ENCODE results near the gene UBXN2A.
"Not testable (repeated sequence)": the region's sequence is repeated elsewhere in the genome, so short reads cannot be mapped to it uniquely, and the experiment has no call there.

The UBXN2A gene

DNA sequence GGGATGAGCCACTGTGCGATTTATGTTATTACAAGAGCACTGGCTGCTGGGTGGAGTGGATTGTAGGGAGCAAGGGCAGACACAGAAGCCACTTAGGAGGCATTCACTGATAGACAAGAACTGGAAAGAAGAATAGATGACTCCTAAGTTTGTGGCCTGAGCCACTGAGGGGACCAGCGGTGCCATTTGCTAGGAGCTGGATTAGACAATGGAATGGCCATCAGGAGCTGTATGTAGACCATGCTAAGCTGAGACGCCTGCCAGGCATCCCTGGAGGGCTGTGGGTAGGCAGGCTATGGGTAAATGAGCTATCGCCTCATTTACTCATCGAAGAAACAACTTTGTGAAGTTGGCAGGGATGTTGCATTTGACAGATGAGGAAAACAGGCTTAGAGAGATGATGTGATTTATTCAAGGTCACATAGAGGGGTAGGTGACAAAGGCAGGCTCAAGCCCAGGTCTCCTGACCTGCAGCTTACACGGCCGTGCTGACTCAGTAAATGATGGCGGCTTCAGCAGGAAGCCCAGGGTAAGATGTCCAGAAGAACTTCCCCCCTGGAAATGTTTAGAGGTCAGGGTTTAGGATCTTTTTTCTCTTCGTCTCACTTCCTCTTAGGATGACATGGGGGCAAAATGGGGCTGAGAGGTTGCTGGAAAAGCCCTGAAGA, 72.4 kb downstream of the UBXN2A start:
- no peak overlapping the region for H3K4me3 ChIP-seq (ENCODE audit: low read depth, low read length)
- TF ChIP-seq, protein P1, sequence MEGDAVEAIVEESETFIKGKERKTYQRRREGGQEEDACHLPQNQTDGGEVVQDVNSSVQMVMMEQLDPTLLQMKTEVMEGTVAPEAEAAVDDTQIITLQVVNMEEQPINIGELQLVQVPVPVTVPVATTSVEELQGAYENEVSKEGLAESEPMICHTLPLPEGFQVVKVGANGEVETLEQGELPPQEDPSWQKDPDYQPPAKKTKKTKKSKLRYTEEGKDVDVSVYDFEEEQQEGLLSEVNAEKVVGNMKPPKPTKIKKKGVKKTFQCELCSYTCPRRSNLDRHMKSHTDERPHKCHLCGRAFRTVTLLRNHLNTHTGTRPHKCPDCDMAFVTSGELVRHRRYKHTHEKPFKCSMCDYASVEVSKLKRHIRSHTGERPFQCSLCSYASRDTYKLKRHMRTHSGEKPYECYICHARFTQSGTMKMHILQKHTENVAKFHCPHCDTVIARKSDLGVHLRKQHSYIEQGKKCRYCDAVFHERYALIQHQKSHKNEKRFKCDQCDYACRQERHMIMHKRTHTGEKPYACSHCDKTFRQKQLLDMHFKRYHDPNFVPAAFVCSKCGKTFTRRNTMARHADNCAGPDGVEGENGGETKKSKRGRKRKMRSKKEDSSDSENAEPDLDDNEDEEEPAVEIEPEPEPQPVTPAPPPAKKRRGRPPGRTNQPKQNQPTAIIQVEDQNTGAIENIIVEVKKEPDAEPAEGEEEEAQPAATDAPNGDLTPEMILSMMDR (IDR thresholded peaks at IDR 0.05; ENCODE audit: low read depth, low read length) = no peak
- TF ChIP-seq POLR2A (IDR thresholded peaks at IDR 0.05; ENCODE audit: extremely low read depth, insufficient read length) = no peak
- TF ChIP-seq, protein P2, sequence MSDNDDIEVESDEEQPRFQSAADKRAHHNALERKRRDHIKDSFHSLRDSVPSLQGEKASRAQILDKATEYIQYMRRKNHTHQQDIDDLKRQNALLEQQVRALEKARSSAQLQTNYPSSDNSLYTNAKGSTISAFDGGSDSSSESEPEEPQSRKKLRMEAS (IDR thresholded peaks at IDR 0.05; ENCODE audit: low read depth, low read length) = no peak
- TF ChIP-seq MYC (IDR thresholded peaks at IDR 0.05; ENCODE audit: low read depth, low read length) = no peak
- no peak for DNase-seq (ENCODE audit: low read depth)

DNA sequence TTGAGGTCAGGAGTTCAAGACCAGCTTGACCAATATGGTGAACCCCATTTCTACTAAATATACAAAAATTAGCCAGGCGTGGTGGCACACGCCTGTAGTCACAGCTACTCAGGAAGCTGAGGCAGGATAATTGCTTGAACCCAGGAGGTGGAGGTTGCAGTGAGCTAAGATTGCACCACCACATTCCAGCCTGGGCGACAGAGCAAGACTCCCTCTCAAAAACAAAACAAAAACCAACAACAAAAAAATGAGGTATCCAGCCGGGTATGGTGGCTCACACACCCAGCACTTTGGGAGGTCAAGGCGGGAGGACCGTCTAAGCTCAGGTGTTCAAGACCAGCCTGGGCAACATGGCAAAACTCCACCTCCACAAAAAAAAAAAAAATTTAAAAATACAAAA, 74.6 kb downstream of the UBXN2A start:
- not testable (repeated sequence) for DNase-seq (ENCODE audit: low read depth); H3K4me3 ChIP-seq (ENCODE audit: low read depth, low read length)

DNA sequence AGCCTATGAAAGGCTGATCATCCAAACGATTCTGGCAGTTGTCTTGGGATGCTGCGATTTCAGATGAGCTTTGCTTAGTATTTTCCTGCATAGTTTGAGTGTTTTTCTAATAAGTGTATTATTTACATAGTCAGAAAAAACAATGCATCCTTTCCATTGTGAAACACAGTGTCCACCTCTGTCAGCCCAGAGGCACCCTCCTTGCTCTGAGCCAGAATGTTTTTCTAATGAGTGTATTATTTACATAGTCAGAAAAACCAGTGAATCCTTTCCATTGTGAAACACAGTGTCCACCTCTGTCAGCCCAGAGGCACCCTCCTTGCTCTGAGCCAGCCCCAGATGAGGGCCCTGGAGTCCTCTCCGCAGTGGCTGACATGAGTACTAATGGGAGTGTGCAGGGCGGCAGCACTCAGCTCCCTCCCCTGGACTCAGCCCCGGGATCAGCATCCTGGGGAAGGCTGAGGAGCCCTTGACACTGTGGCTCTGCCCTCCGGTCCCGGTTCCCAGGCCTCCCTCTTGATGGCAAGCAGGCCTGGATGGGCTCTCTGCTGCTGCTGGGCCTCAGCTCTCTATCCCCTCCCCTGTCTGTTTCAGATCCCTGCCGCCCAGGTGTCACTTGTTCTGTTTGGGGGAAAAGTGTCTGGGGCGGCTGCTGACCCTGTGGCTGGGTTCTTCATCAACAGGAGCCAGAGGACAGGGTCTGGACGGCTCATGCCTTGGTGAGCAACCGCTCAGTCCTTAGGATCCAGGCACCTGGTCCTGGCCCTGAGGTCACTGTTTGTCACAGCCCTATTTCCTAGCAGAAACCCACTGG, 75.5 kb downstream of the UBXN2A start:
- no peak overlapping the region for H3K4me3 ChIP-seq (ENCODE audit: low read depth, low read length)
- TF ChIP-seq POLR2A (IDR thresholded peaks at IDR 0.05; ENCODE audit: extremely low read depth, insufficient read length) = no peak
- TF ChIP-seq MYC (IDR thresholded peaks at IDR 0.05; ENCODE audit: low read depth, low read length) = no peak
- TF ChIP-seq, protein P2 (IDR thresholded peaks at IDR 0.05; ENCODE audit: low read depth, low read length) = no peak
- TF ChIP-seq, protein P1 (IDR thresholded peaks at IDR 0.05; ENCODE audit: low read depth, low read length) = no peak
- DNase-seq (ENCODE audit: low read depth) = no peak

DNA sequence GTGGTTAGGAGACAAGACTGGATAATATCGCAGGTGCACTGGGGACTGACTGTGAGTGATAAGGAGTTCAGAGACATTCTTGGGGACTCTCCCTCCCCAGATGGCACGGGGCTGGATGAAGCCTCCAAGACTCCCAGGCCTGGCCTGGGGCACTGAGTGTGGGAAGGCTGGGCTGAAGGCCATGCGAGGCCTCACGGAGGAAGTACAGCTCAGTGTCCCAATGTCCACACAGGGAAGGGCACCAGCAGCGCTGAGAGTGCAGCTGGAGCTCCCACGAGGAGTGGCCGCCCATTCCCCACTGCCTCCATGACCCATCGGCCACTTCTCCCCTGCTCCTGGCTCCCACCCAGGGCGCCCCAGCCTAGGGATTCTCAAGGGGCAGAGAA, 76.1 kb downstream of the UBXN2A start:
- no peak overlapping the region for H3K4me3 ChIP-seq (ENCODE audit: low read depth, low read length)
- DNase-seq (ENCODE audit: low read depth) = no peak
- TF ChIP-seq, protein P2 (IDR thresholded peaks at IDR 0.05; ENCODE audit: low read depth, low read length) = no peak
- TF ChIP-seq MYC (IDR thresholded peaks at IDR 0.05; ENCODE audit: low read depth, low read length) (no peak), POLR2A (IDR thresholded peaks at IDR 0.05; ENCODE audit: extremely low read depth, insufficient read length) (no peak)
- TF ChIP-seq, protein P1 (IDR thresholded peaks at IDR 0.05; ENCODE audit: low read depth, low read length) = no peak

DNA sequence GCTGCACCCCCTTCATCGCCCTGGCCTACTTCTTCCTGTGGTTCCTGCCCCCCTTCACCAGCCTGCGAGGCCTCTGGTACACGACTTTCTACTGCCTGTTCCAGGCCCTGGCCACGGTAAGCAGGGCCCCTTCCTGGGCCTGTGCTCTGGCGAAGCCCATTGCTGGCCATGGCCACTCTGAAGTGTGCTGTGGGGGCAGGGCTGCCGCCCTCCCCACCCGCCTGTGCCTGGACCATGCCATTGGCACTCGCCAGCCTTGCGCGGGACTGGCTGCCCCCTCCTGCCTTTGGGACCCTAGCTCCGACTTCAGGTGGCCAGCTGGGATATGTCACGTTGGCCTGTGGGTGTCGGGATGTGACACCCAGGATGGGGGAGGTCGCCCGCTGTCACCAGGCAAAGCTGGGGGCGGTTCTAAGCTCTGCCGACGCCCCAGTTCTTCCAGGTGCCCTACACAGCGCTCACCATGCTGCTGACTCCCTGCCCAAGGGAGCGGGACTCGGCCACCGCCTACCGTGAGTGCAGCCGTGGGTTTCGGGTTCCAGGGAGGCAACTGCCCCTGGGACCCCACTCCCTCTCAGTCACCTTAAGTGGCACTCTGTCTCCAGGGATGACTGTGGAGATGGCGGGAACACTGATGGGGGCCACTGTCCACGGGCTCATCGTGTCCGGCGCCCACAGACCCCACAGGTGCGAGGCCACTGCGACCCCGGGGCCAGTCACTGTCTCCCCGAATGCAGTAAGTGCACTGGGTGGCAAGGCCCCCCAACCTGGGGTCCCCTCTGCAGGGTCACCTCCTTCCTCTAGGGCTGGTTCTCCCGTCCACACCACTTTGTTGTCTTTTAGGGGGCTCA, 76.8 kb downstream of the UBXN2A start:
- TF ChIP-seq POLR2A (IDR thresholded peaks at IDR 0.05; ENCODE audit: extremely low read depth, insufficient read length) = no peak
- TF ChIP-seq, protein P2 (IDR thresholded peaks at IDR 0.05; ENCODE audit: low read depth, low read length) = no peak
- TF ChIP-seq MYC (IDR thresholded peaks at IDR 0.05; ENCODE audit: low read depth, low read length) = no peak
- TF ChIP-seq, protein P1 (IDR thresholded peaks at IDR 0.05; ENCODE audit: low read depth, low read length) = no peak
- no peak for DNase-seq (ENCODE audit: low read depth)
- no peak overlapping the region for H3K4me3 ChIP-seq (ENCODE audit: low read depth, low read length)

DNA sequence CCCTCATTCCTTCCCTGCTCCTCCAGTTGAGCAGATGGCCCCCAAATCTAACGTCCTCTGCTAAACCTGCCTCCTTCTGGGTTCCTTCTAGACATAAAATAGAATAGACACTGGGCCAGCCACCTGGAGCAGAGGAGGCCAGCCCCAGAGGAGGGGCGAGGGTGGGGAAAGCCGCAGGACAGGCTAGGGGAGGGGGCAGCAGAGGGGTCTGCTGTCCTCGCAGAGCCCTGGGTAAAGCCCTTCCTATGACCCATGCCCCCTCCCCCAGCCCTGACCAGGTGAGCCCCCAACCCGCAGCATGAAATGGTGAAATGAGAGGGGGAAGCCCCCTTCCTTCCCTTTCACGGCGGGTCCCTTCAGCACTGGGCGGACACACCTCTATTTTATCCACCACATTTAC, 77.4 kb downstream of the UBXN2A start:
- no peak for DNase-seq (ENCODE audit: low read depth)
- TF ChIP-seq POLR2A (IDR thresholded peaks at IDR 0.05; ENCODE audit: extremely low read depth, insufficient read length) (no peak), MYC (IDR thresholded peaks at IDR 0.05; ENCODE audit: low read depth, low read length) (no peak)
- TF ChIP-seq, protein P1 (IDR thresholded peaks at IDR 0.05; ENCODE audit: low read depth, low read length) = no peak
- TF ChIP-seq, protein P2 (IDR thresholded peaks at IDR 0.05; ENCODE audit: low read depth, low read length) = no peak
- H3K4me3 ChIP-seq (ENCODE audit: low read depth, low read length) = no peak overlapping the region
